SK-N-SH treated with all-trans-retinoic acid at 6 μM for 48 hours (cell line): ENCODE data around the gene TEAD4.

Experiments
- ATAC-seq: fragments of 200-7000 bp; cut with Tn5 transposase; 3 replicates; pipeline ENCODE4 v1.9.1; 2020; ENCODE audit warnings: mild to moderate bottlenecking, moderate library complexity
- ARNTL ChIP-seq: fragments of 450-650 bp; formaldehyde crosslinking; IDR thresholded peaks from 2 replicates; pipeline ENCODE4 v1.5.0; 2020; ENCODE audit warnings: low read depth, mild to moderate bottlenecking, moderate library complexity, borderline replicate concordance
- BACH2 ChIP-seq: fragments of 250-450 bp; sonication (Bioruptor Pico); IDR thresholded peaks from 2 replicates; pipeline ENCODE4 v1.9.0; 2021; ENCODE audit warnings: mild to moderate bottlenecking, borderline replicate concordance
- CSDC2 ChIP-seq: fragments of 250-450 bp; sonication (Bioruptor Pico); IDR thresholded peaks from 2 replicates; pipeline ENCODE4 v1.5.0; 2020; ENCODE audit warnings: mild to moderate bottlenecking, moderate library complexity
- ESRRG ChIP-seq: fragments of 250-450 bp; sonication (Bioruptor Pico); IDR thresholded peaks from 2 replicates; pipeline ENCODE4 v1.6.1; 2021; ENCODE audit warnings: mild to moderate bottlenecking
- ISL1 ChIP-seq: fragments of 250-450 bp; sonication (Bioruptor Pico); IDR thresholded peaks from 2 replicates; pipeline ENCODE4 v2.1.2; 2022; ENCODE audit warnings: mild to moderate bottlenecking, moderate library complexity
- OSR1 ChIP-seq: fragments of 250-450 bp; sonication (Bioruptor Pico); IDR thresholded peaks from 2 replicates; pipeline ENCODE4 v1.8.0; 2022; ENCODE audit warnings: moderate library complexity, mild to moderate bottlenecking, inconsistent platforms
- PPARA ChIP-seq: fragments of 250-450 bp; sonication (Bioruptor Pico); IDR thresholded peaks from 2 replicates; pipeline ENCODE4 v1.5.0; 2020; ENCODE audit warnings: mild to moderate bottlenecking, borderline replicate concordance
- RARB ChIP-seq: fragments of 250-450 bp; sonication (Bioruptor Pico); IDR thresholded peaks from 2 replicates; pipeline ENCODE4 v1.8.0; 2021; ENCODE audit warnings: mild to moderate bottlenecking, moderate library complexity
- SNAI2 ChIP-seq: fragments of 250-450 bp; sonication (Bioruptor Pico); IDR thresholded peaks from 2 replicates; pipeline ENCODE4 v1.5.0; 2020; ENCODE audit warnings: mild to moderate bottlenecking, moderate library complexity
- TCF4 ChIP-seq: fragments of 250-450 bp; sonication (Bioruptor Pico); IDR thresholded peaks from 2 replicates; pipeline ENCODE4 v1.8.0; 2021; ENCODE audit warnings: mild to moderate bottlenecking, moderate library complexity, borderline replicate concordance
- TOX ChIP-seq: fragments of 250-450 bp; sonication (Bioruptor Pico); IDR thresholded peaks from 2 replicates; pipeline ENCODE4 v1.8.0; 2021; ENCODE audit warnings: mild to moderate bottlenecking, moderate library complexity, borderline replicate concordance
- ZFP3 ChIP-seq: fragments of 250-450 bp; sonication (Bioruptor Pico); IDR thresholded peaks from 2 replicates; pipeline ENCODE4 v1.5.0; 2020; ENCODE audit warnings: mild to moderate bottlenecking, moderate library complexity
- ZFP30 ChIP-seq: fragments of 450-650 bp; formaldehyde crosslinking; IDR thresholded peaks from 2 replicates; pipeline ENCODE4 v1.5.0; 2022; ENCODE audit warnings: mild to moderate bottlenecking, moderate library complexity
- ZNF565 ChIP-seq: fragments of 450-650 bp; formaldehyde crosslinking; conservative IDR thresholded peaks from 2 replicates; pipeline ENCODE4 v1.5.0; 2020; ENCODE audit warnings: low read depth, mild to moderate bottlenecking, moderate library complexity
- ZNF70 ChIP-seq: fragments of 450-650 bp; formaldehyde crosslinking; IDR thresholded peaks from 2 replicates; pipeline ENCODE4 v1.5.0; 2020; ENCODE audit warnings: mild to moderate bottlenecking, moderate library complexity
- ZNF8 ChIP-seq: fragments of 450-650 bp; formaldehyde crosslinking; IDR thresholded peaks from 2 replicates; pipeline ENCODE4 v1.5.0; 2020; ENCODE audit warnings: mild to moderate bottlenecking, moderate library complexity
- TF ChIP-seq, protein P1 (sequence below): fragments of 250-450 bp; sonication (Bioruptor Pico); IDR thresholded peaks from 2 replicates; pipeline ENCODE4 v1.5.0; 2020; ENCODE audit warnings: mild to moderate bottlenecking, moderate library complexity
- TF ChIP-seq, protein P2 (sequence below): fragments of 250-450 bp; sonication (Bioruptor Pico); IDR thresholded peaks from 2 replicates; pipeline ENCODE4 v1.5.1; 2021; ENCODE audit warnings: mild to moderate bottlenecking, moderate library complexity
- TF ChIP-seq, protein P3 (sequence below): fragments of 250-450 bp; sonication (Bioruptor Pico); IDR thresholded peaks from 2 replicates; pipeline ENCODE4 v1.8.0; 2021; ENCODE audit warnings: low read depth, mild to moderate bottlenecking, moderate library complexity, borderline replicate concordance

The TEAD4 gene

DNA sequence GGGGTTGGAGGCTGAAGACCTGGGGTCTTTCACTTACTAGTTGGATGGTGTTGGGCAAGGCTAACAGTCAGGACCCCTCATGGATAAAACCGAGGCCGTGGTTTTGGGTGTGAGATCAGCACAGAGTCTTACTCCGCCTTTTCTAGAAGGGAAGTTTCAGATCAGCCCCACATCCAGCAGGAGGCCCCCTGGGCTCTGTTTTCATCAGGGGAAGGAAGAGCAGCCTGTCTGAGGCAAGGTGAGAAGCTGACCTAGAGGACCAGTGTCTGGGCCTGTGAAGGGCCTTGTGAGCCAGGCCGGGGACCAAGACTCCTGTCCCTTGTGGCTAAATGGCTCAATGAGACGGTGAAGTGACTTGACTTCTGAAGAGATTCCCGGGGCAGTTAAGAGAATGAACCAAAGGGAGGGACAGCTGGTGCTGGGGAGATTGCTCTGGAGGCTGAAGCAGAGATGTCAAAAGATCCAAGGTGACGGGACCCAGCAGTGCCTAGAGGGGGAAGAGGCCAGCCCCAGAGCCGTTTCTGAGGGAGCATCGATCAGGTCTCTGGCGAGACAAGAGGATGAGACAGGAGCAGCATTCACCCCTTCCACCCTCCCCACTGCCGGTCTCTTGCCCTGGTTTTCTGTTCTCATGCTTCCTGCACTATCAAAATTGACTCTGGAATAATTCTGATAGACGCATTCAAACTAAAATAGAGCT lies 77.9 kb downstream of the TEAD4 start:
- no peak for TF ChIP-seq RARB (CRISPR knock-in tag)
- no peak for TF ChIP-seq TOX (CRISPR knock-in tag)
- TF ChIP-seq TCF4 (CRISPR knock-in tag), result no peak
- TF ChIP-seq, protein P1, sequence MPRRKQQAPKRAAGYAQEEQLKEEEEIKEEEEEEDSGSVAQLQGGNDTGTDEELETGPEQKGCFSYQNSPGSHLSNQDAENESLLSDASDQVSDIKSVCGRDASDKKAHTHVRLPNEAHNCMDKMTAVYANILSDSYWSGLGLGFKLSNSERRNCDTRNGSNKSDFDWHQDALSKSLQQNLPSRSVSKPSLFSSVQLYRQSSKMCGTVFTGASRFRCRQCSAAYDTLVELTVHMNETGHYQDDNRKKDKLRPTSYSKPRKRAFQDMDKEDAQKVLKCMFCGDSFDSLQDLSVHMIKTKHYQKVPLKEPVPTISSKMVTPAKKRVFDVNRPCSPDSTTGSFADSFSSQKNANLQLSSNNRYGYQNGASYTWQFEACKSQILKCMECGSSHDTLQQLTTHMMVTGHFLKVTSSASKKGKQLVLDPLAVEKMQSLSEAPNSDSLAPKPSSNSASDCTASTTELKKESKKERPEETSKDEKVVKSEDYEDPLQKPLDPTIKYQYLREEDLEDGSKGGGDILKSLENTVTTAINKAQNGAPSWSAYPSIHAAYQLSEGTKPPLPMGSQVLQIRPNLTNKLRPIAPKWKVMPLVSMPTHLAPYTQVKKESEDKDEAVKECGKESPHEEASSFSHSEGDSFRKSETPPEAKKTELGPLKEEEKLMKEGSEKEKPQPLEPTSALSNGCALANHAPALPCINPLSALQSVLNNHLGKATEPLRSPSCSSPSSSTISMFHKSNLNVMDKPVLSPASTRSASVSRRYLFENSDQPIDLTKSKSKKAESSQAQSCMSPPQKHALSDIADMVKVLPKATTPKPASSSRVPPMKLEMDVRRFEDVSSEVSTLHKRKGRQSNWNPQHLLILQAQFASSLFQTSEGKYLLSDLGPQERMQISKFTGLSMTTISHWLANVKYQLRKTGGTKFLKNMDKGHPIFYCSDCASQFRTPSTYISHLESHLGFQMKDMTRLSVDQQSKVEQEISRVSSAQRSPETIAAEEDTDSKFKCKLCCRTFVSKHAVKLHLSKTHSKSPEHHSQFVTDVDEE (CRISPR knock-in tag), result no peak
- TF ChIP-seq, protein P2, sequence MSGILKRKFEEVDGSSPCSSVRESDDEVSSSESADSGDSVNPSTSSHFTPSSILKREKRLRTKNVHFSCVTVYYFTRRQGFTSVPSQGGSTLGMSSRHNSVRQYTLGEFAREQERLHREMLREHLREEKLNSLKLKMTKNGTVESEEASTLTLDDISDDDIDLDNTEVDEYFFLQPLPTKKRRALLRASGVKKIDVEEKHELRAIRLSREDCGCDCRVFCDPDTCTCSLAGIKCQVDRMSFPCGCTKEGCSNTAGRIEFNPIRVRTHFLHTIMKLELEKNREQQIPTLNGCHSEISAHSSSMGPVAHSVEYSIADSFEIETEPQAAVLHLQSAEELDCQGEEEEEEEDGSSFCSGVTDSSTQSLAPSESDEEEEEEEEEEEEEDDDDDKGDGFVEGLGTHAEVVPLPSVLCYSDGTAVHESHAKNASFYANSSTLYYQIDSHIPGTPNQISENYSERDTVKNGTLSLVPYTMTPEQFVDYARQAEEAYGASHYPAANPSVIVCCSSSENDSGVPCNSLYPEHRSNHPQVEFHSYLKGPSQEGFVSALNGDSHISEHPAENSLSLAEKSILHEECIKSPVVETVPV (CRISPR knock-in tag), result no peak
- TF ChIP-seq OSR1 (CRISPR knock-in tag), result no peak
- TF ChIP-seq ZNF8 (CRISPR knock-in tag), result no peak
- TF ChIP-seq ZFP3 (CRISPR knock-in tag), result no peak
- no peak for TF ChIP-seq ISL1 (CRISPR knock-in tag)
- TF ChIP-seq BACH2 (CRISPR knock-in tag), result no peak
- no peak for TF ChIP-seq ESRRG (CRISPR knock-in tag)
- TF ChIP-seq, protein P3, sequence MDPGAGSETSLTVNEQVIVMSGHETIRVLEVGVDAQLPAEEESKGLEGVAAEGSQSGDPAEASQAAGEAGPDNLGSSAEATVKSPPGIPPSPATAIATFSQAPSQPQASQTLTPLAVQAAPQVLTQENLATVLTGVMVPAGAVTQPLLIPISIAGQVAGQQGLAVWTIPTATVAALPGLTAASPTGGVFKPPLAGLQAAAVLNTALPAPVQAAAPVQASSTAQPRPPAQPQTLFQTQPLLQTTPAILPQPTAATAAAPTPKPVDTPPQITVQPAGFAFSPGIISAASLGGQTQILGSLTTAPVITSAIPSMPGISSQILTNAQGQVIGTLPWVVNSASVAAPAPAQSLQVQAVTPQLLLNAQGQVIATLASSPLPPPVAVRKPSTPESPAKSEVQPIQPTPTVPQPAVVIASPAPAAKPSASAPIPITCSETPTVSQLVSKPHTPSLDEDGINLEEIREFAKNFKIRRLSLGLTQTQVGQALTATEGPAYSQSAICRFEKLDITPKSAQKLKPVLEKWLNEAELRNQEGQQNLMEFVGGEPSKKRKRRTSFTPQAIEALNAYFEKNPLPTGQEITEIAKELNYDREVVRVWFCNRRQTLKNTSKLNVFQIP (CRISPR knock-in tag), result no peak
- no peak for TF ChIP-seq PPARA (CRISPR knock-in tag)
- TF ChIP-seq ZNF565 (CRISPR knock-in tag), result no peak
- no peak for ATAC-seq

DNA sequence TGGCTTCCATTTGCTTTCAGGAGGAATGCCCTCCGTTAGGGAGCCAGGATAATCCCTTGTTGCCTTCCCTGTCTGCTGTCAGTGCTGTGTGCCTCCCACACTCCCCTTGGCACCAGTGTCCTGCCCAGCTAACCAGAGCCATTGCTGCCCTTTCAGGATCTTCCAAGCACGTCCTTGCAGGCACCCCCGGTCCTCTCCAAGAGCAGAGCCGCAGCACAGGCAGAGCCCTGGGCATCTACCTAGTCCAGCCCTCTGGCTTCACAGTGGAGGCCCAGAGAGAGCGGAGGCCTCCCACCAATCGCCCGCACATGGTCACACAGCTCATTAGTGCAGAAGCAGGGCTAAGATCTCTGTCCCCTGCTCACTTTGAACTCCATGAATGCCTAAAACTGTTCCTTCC lies 79.0 kb downstream of the TEAD4 start:
- TF ChIP-seq ESRRG (CRISPR knock-in tag) (no peak), ARNTL (CRISPR knock-in tag) (no peak), CSDC2 (CRISPR knock-in tag) (no peak), RARB (CRISPR knock-in tag) (no peak), ZNF8 (CRISPR knock-in tag) (no peak), TCF4 (CRISPR knock-in tag) (no peak), ZNF70 (CRISPR knock-in tag) (no peak)
- TF ChIP-seq, protein P3 (CRISPR knock-in tag), result no peak
- TF ChIP-seq, protein P1 (CRISPR knock-in tag), result no peak
- ATAC-seq, result no peak

DNA sequence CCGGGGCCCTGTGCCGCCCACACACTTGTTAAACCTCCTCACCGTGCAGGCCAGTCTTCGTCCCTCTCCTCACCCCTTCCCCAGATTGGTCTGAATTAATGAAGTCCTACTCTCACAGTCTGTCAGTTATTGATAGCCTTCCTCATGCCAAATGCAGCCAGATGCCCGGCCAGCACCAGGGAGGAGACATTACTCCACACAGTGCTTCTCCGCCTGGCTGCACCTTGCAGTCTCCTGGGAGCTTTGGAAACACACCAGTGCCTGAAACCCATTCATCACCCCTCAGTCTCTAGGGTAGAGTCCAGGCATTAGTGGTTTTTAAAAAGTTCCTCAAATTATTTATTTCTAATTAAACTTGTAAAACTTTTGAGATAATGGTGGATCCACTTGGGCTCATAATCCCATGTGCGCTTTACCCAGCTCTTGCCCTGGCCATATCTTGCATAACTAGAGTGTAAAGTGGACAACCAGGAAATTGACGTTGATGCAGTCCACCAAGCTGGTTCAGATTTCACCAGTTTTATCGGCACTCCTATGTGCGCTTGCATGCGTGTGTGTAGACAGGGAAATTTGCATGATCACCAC lies 79.8 kb downstream of the TEAD4 start:
- ATAC-seq, result no peak
- TF ChIP-seq, protein P2 (CRISPR knock-in tag), result no peak
- no peak for TF ChIP-seq ESRRG (CRISPR knock-in tag)
- no peak for TF ChIP-seq TCF4 (CRISPR knock-in tag)
- TF ChIP-seq TOX (CRISPR knock-in tag), result no peak
- no peak for TF ChIP-seq RARB (CRISPR knock-in tag)
- TF ChIP-seq SNAI2, result no peak
- no peak for TF ChIP-seq ZFP30 (CRISPR knock-in tag)
- TF ChIP-seq, protein P1 (CRISPR knock-in tag), result no peak
- no peak for TF ChIP-seq CSDC2 (CRISPR knock-in tag)
